Mesenchymal stem cell (in vitro differentiated cells and primary cell): ENCODE data around the gene RNF114.
"Not testable (repeated sequence)": the region's sequence is repeated elsewhere in the genome, so short reads cannot be mapped to it uniquely, and the experiment has no call there.

Source experiments
- DNase-seq: peaks from one replicate; pipeline ENCODE4 v3.0.0-alpha.2; 2013
- H2AFZ ChIP-seq: one replicate; pipeline ENCODE4 v1.6.1; 2013; ENCODE audit warnings: low read depth, mild to moderate bottlenecking, control low read depth, inconsistent platforms, low read length, moderate library complexity
- H2AK5ac ChIP-seq: 2 replicates; pipeline ENCODE4 v1.6.1; 2013; ENCODE audit warnings: low read length, moderate library complexity, mild to moderate bottlenecking, inconsistent platforms; ENCODE audit not compliant: severe bottlenecking
- H2BK120ac ChIP-seq: one replicate; pipeline ENCODE4 v1.6.1; 2013; ENCODE audit warnings: low read depth, mild to moderate bottlenecking, inconsistent platforms, low read length, moderate library complexity
- H2BK12ac ChIP-seq, 2 experiments: one replicate each; pipeline ENCODE4 v1.6.1; 2013; ENCODE audit warnings: inconsistent platforms in 2 of 2, low read length in 2 of 2, mild to moderate bottlenecking in 2 of 2, moderate library complexity in 2 of 2, control low read depth in 1 of 2
- H2BK15ac ChIP-seq: one replicate; pipeline ENCODE4 v1.6.1; 2013; ENCODE audit warnings: mild to moderate bottlenecking, low read depth, inconsistent platforms; ENCODE audit not compliant: poor library complexity, severe bottlenecking
- H2BK5ac ChIP-seq: 2 replicates; pipeline ENCODE4 v1.6.1; 2013; ENCODE audit warnings: low read depth, mild to moderate bottlenecking, low read length, control low read depth, inconsistent platforms; ENCODE audit not compliant: poor library complexity, severe bottlenecking
- H3K14ac ChIP-seq, 2 experiments: one replicate each; pipeline ENCODE4 v1.6.1; 2013; ENCODE audit warnings: inconsistent platforms in 2 of 2, low read length in 2 of 2, control low read depth in 1 of 2, mild to moderate bottlenecking in 1 of 2, moderate library complexity in 1 of 2
- H3K18ac ChIP-seq, 2 experiments: one replicate each; pipeline ENCODE4 v1.6.1; 2013; ENCODE audit warnings: inconsistent platforms in 2 of 2, low read length in 2 of 2, control low read depth in 1 of 2, low read depth in 1 of 2, mild to moderate bottlenecking in 1 of 2
- H3K23ac ChIP-seq, 2 experiments: one replicate each; pipeline ENCODE4 v1.6.1; 2013; ENCODE audit warnings: inconsistent platforms in 2 of 2, low read length in 2 of 2, mild to moderate bottlenecking in 2 of 2, moderate library complexity in 2 of 2, control low read depth in 1 of 2
- H3K27ac ChIP-seq: 2 replicates; pipeline ENCODE4 v1.5.1; 2013; ENCODE audit warnings: mild to moderate bottlenecking, moderate library complexity, low read length, control low read depth, inconsistent platforms; ENCODE audit not compliant: poor library complexity, severe bottlenecking
- H3K27me3 ChIP-seq, 2 experiments: 2 replicates each; pipeline versions ENCODE4 v1.6.1 to v1.7.0; 2013; ENCODE audit warnings: low read length in 2 of 2, mild to moderate bottlenecking in 2 of 2, moderate library complexity in 2 of 2, control low read depth in 1 of 2, inconsistent platforms in 1 of 2; ENCODE audit not compliant: control insufficient read depth in 1 of 2, insufficient read depth in 1 of 2
- H3K36me3 ChIP-seq, 2 experiments: 2 replicates each; pipeline versions ENCODE4 v1.6.1 to v1.7.0; 2013; ENCODE audit warnings: low read length in 2 of 2, control low read depth in 1 of 2, inconsistent platforms in 1 of 2, low read depth in 1 of 2, mild to moderate bottlenecking in 1 of 2; ENCODE audit not compliant: insufficient read depth in 2 of 2, control insufficient read depth in 1 of 2
- H3K4ac ChIP-seq, 2 experiments: one replicate each; pipeline ENCODE4 v1.6.1; 2013; ENCODE audit warnings: inconsistent platforms in 2 of 2, low read length in 2 of 2, mild to moderate bottlenecking in 2 of 2, moderate library complexity in 2 of 2, control low read depth in 1 of 2, low read depth in 1 of 2
- H3K4me1 ChIP-seq: 2 replicates; pipeline ENCODE4 v1.6.1; 2013; ENCODE audit warnings: low read depth, low read length, control low read depth; ENCODE audit not compliant: control insufficient read depth, insufficient read depth
- H3K4me2 ChIP-seq: 2 replicates; pipeline ENCODE4 v1.6.1; 2013; ENCODE audit warnings: low read length, mild to moderate bottlenecking, inconsistent platforms; ENCODE audit not compliant: poor library complexity, severe bottlenecking
- H3K4me3 ChIP-seq, 2 experiments: 2 replicates each; pipeline versions ENCODE4 v1.5.1 to v1.7.0; 2013; ENCODE audit warnings: low read length in 2 of 2, mild to moderate bottlenecking in 2 of 2, control low read depth in 1 of 2, low read depth in 1 of 2; ENCODE audit not compliant: insufficient read depth in 1 of 2
- H3K79me1 ChIP-seq: replicated peaks from 2 replicates; pipeline ENCODE4 v1.6.1; 2013; ENCODE audit warnings: mild to moderate bottlenecking, control low read depth, low read length, inconsistent platforms; ENCODE audit not compliant: poor library complexity, severe bottlenecking
- H3K9ac ChIP-seq: 2 replicates; pipeline ENCODE4 v1.7.0; 2013; ENCODE audit warnings: mild to moderate bottlenecking, low read length, moderate library complexity
- H3K9me3 ChIP-seq: 2 replicates; pipeline ENCODE4 v1.7.0; 2013; ENCODE audit warnings: mild to moderate bottlenecking, low read length; ENCODE audit not compliant: control insufficient read depth
- H4K8ac ChIP-seq: one replicate; pipeline ENCODE4 v1.6.1; 2013; ENCODE audit warnings: inconsistent platforms, mild to moderate bottlenecking, low read length, moderate library complexity
- H4K91ac ChIP-seq: one replicate; pipeline ENCODE4 v1.6.1; 2013; ENCODE audit warnings: mild to moderate bottlenecking, low read length, inconsistent platforms
- WGBS: methylation state at CpG from one replicate; pipeline ENCODE4 v1.1.7; 2013; ENCODE audit warnings: mixed read lengths; 5-methylcytosine and 5-hydroxymethylcytosine counted together

Gene RNF114

GRCh38 chr20:49955167-49955566 is 19.0 kb downstream of the RNF114 start:
- no peak overlapping the region for H3K4ac ChIP-seq
- no peak overlapping the region for H3K4me2 ChIP-seq
- no peak overlapping the region for H2BK12ac ChIP-seq
- H3K23ac ChIP-seq = no peak overlapping the region
- H4K91ac ChIP-seq = no peak overlapping the region
- H3K14ac ChIP-seq = no peak overlapping the region
- H3K4me3 ChIP-seq = no peak overlapping the region
- no peak overlapping the region for H2AK5ac ChIP-seq
- no peak overlapping the region for H3K18ac ChIP-seq
- peaks cover 72 to 78% of the 10 kb centered on the region in 2 experiments for H3K36me3 ChIP-seq
- no peaks in the 10 kb centered on the region for H3K27me3 ChIP-seq
- no peak overlapping the region for H2BK5ac ChIP-seq
- H2BK15ac ChIP-seq = no peak overlapping the region
- DNase-seq = no peak
- H4K8ac ChIP-seq = no peak overlapping the region
- no peak overlapping the region for H3K27ac ChIP-seq
- H3K79me1 ChIP-seq = peaks cover 34% of the 10 kb centered on the region
- no peaks in the 10 kb centered on the region for H3K4me1 ChIP-seq
- no peaks in the 10 kb centered on the region for H3K9me3 ChIP-seq
- 95% methylated on average over 3 of the region's 3 CpGs for WGBS
- no peak overlapping the region for H2BK120ac ChIP-seq
- no peak overlapping the region for H2AFZ ChIP-seq
- no peak overlapping the region for H3K9ac ChIP-seq

DNA sequence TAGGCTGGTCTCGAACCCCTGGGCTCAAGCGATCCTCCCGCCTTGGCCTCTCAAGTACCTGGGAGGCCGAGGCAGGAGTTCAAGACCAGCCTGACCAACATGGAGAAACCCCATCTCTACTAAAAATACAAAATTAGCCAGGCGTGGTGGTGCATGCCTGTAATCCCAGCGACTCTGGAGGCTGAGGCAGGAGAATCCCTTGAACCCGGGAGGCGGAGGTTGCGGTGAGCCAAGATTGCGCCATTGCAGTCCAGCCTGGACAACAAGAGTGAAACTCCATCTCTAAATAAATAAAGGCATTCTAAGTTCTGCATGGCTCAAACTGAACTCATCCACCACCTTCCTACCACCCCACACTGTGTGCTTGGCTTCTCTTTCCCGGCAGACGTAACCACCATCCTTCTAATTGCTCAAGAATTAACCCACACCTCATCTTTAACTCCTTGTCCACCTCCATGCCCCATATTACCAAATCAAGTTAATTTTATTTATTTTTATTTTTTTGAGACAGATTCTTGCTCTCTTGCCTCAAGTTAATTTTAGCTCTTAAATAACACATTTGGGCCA is 19.7 kb downstream of the RNF114 start:
- H3K23ac ChIP-seq, H3K4me2 ChIP-seq, H2AK5ac ChIP-seq, H2BK120ac ChIP-seq, H3K4me3 ChIP-seq, H2BK15ac ChIP-seq, H3K4me1 ChIP-seq, H3K14ac ChIP-seq, H3K9me3 ChIP-seq, H2BK12ac ChIP-seq, H3K27me3 ChIP-seq, H2BK5ac ChIP-seq, H3K9ac ChIP-seq, H3K18ac ChIP-seq, H3K27ac ChIP-seq, H4K8ac ChIP-seq, H3K4ac ChIP-seq, DNase-seq, H4K91ac ChIP-seq, H2AFZ ChIP-seq: not testable (repeated sequence)
- Histone ChIP-seq H3K79me1 (peaks cover 34% of the 10 kb centered on the region), H3K36me3 (peaks cover 67 to 72% of the 10 kb centered on the region in 2 experiments)
- WGBS = 96% methylated on average over 12 of the region's 12 CpGs

GRCh38 chr20:49956689-49957088 is 20.5 kb downstream of the RNF114 start:
- no peak overlapping the region for H3K4me2 ChIP-seq
- no peaks in the 10 kb centered on the region for H3K27me3 ChIP-seq
- no peak overlapping the region for H2BK15ac ChIP-seq
- H4K8ac ChIP-seq = no peak overlapping the region
- no peak overlapping the region for H3K4me3 ChIP-seq
- H3K4ac ChIP-seq = no peak overlapping the region
- no peak overlapping the region for H2AK5ac ChIP-seq
- no peak overlapping the region for H2BK12ac ChIP-seq
- no peak overlapping the region for H3K14ac ChIP-seq
- peaks cover 63 to 70% of the 10 kb centered on the region in 2 experiments for H3K36me3 ChIP-seq
- no peak overlapping the region for H3K27ac ChIP-seq
- H4K91ac ChIP-seq = no peak overlapping the region
- no peak overlapping the region for H3K9ac ChIP-seq
- H3K4me1 ChIP-seq = no peaks in the 10 kb centered on the region
- no peak overlapping the region for H2BK5ac ChIP-seq
- peaks cover 34% of the 10 kb centered on the region for H3K79me1 ChIP-seq
- 99% methylated on average over 18 of the region's 18 CpGs for WGBS
- no peak overlapping the region for H3K18ac ChIP-seq
- no peaks in the 10 kb centered on the region for H3K9me3 ChIP-seq
- H3K23ac ChIP-seq = no peak overlapping the region
- no peak for DNase-seq
- H2BK120ac ChIP-seq = no peak overlapping the region
- no peak overlapping the region for H2AFZ ChIP-seq

- peak overlapping the region in 1 of 2 experiments; percentile 48 for H3K14ac ChIP-seq
- not testable (repeated sequence) for H3K27me3 ChIP-seq, H2AFZ ChIP-seq, H3K4me3 ChIP-seq, H3K4ac ChIP-seq, H2BK15ac ChIP-seq, H3K27ac ChIP-seq, H3K9ac ChIP-seq, H3K9me3 ChIP-seq, H2BK120ac ChIP-seq, H2BK5ac ChIP-seq, H4K91ac ChIP-seq, DNase-seq, H2BK12ac ChIP-seq, H3K18ac ChIP-seq, H3K23ac ChIP-seq, H2AK5ac ChIP-seq, H3K4me2 ChIP-seq, H4K8ac ChIP-seq, H3K4me1 ChIP-seq
- peaks cover 57 to 64% of the 10 kb centered on the region in 2 experiments for H3K36me3 ChIP-seq
- 95% methylated on average over 12 of the region's 12 CpGs for WGBS
- peaks cover 29% of the 10 kb centered on the region for H3K79me1 ChIP-seq
Observed at GRCh38 chr20:49957089-49957938, 21.1 kb downstream of the RNF114 start.
